Activated CD8-positive, alpha-beta T cell treated with anti-CD3 and anti-CD28 coated beads, Interleukin-2, amount 10 ng/mL, durations not matched to agents 7 days and 5 days (primary cell): ENCODE data around the gene SLC25A13. TPM values are rescaled to one million over a fixed set of nuclear protein-coding genes. Genes with fewer than 3 reads are reported as not detected.

ENCODE experiments used
- ATAC-seq: fragments of 150-1000 bp; cut with Tn5 transposase; one replicate; pipeline ENCODE4 v1.10.0; 2021; ENCODE audit warnings: moderate library complexity
- CTCF ChIA-PET: fragments of 350-600 bp; sonication (Branson Sonifier 250); formaldehyde crosslinking; loops from one replicate; lab custom pipeline; 2021; ENCODE audit warnings: antibody characterized with exemption; lab: Charles Lee
- POLR2A ChIA-PET: fragments of 350-600 bp; sonication (Branson Sonifier 250); formaldehyde crosslinking; loops from one replicate; lab custom pipeline; 2021; ENCODE audit warnings: antibody characterized with exemption; lab: Charles Lee
- DNase-seq: peaks from one replicate; pipeline ENCODE4 v3.0.0-alpha.2; 2020
- H3K27ac Mint-ChIP-seq: one replicate; pipeline ENCODE4 v1.8.0; 2021; ENCODE audit warnings: mild to moderate bottlenecking, mixed read lengths
- H3K27me3 Mint-ChIP-seq: one replicate; pipeline ENCODE4 v1.8.0; 2021; ENCODE audit warnings: low read depth, mixed read lengths
- H3K36me3 Mint-ChIP-seq: one replicate; pipeline ENCODE4 v1.8.0; 2021; ENCODE audit warnings: low read depth, mixed read lengths
- H3K4me1 Mint-ChIP-seq: one replicate; pipeline ENCODE4 v1.8.0; 2021; ENCODE audit warnings: low read depth, mixed read lengths
- H3K4me3 Mint-ChIP-seq: one replicate; pipeline ENCODE4 v1.8.0; 2021; ENCODE audit warnings: mild to moderate bottlenecking, mixed read lengths
- H3K9me3 Mint-ChIP-seq: one replicate; pipeline ENCODE4 v1.8.0; 2022; ENCODE audit warnings: mixed read lengths; ENCODE audit not compliant: insufficient read depth
- total RNA-seq, 2 experiments: library from RNA; stranded (reverse); gene quantifications; one replicate each; pipeline ENCODE4 v1.2.3, GENCODE V29; 2021

The SLC25A13 gene
- total RNA-seq, 2 experiments from 2014 or later = 8.9 to 12.0 TPM

DNA sequence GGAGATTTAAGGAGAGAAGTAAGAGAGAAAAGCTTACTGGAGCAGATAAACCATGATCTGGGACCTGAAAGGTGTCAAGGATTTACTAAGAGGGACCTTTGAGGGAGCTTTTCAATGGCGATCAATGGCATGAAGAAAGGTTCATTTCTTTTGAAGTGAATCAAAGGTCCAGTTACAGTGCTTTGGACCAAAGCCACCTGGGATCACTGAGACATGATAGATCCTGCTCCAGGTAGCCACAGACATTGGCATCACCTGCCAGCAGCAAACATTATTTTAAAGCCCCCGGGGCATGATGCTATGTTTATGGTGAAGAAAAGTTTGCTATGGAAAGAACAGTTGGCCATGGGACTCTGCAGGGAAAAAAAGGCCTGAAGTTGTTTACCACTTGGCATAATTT, 109.4 kb downstream of the SLC25A13 start:
- Mint-ChIP-seq H3K9me3 (no peaks in the 10 kb centered on the region), H3K4me1 (no peaks in the 10 kb centered on the region), H3K27ac (no peak overlapping the region), H3K36me3 (no peaks in the 10 kb centered on the region), H3K27me3 (no peaks in the 10 kb centered on the region), H3K4me3 (no peak overlapping the region)
- no peak for DNase-seq
- CTCF ChIA-PET = no interaction called here
- ATAC-seq = no peak
- POLR2A ChIA-PET = interaction anchor here (0.6 kb wide), 1 partner anchor 158 kb away, joined by 3 read pairs; no protein-coding TSS in a partner anchor

GRCh38 chr7:96211954-96212353, 109.9 kb downstream of the SLC25A13 start:
- H3K4me1 Mint-ChIP-seq = no peaks in the 10 kb centered on the region
- no peaks in the 10 kb centered on the region for H3K36me3 Mint-ChIP-seq
- H3K27ac Mint-ChIP-seq = no peak overlapping the region
- H3K9me3 Mint-ChIP-seq = no peaks in the 10 kb centered on the region
- no peak for ATAC-seq
- ChIA-PET CTCF (no interaction called here), POLR2A (interaction anchor here (0.6 kb wide), 1 partner anchor 158 kb away, joined by 3 read pairs; no protein-coding TSS in a partner anchor)
- DNase-seq = no peak
- no peak overlapping the region for H3K4me3 Mint-ChIP-seq
- no peaks in the 10 kb centered on the region for H3K27me3 Mint-ChIP-seq

- no peaks in the 10 kb centered on the region for H3K4me1 Mint-ChIP-seq
- ATAC-seq (no peak), DNase-seq (no peak)
- no peaks in the 10 kb centered on the region for H3K27me3 Mint-ChIP-seq
- H3K9me3 Mint-ChIP-seq = no peaks in the 10 kb centered on the region
- H3K4me3 Mint-ChIP-seq = no peak overlapping the region
- H3K36me3 Mint-ChIP-seq = no peaks in the 10 kb centered on the region
- ChIA-PET POLR2A (no interaction called here), CTCF (no interaction called here)
- no peak overlapping the region for H3K27ac Mint-ChIP-seq
These were observed 116.2 kb downstream of the SLC25A13 start for GRCh38 chr7:96205665-96206064.

DNA sequence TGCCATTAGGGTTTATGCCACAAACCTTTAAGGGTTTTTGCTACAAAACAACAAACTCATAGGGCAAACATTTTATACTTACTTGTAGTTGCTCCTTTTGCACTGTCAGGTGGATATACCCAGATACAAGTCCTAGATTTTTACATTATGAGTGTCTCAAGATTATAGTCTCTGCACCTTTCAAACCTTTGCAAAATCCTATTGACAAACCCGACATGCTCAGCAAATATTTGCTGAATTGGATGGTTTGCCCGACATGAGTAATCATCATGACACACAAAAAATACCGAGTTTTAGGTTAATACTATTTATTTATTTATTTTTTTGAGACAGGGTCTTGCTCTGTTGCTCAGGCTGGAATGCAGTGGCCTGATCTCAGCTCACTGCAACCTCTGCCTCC, 117.3 kb downstream of the SLC25A13 start:
- no peak overlapping the region for H3K4me3 Mint-ChIP-seq
- H3K27ac Mint-ChIP-seq = no peak overlapping the region
- no peaks in the 10 kb centered on the region for H3K36me3 Mint-ChIP-seq
- no peaks in the 10 kb centered on the region for H3K9me3 Mint-ChIP-seq
- ChIA-PET POLR2A (no interaction called here), CTCF (no interaction called here)
- no peaks in the 10 kb centered on the region for H3K27me3 Mint-ChIP-seq
- DNase-seq (no peak), ATAC-seq (no peak)
- H3K4me1 Mint-ChIP-seq = no peaks in the 10 kb centered on the region

GRCh38 chr7:96203786-96204185, 118.1 kb downstream of the SLC25A13 start:
- H3K27ac Mint-ChIP-seq = no peak overlapping the region
- ChIA-PET POLR2A (no interaction called here), CTCF (no interaction called here)
- no peaks in the 10 kb centered on the region for H3K27me3 Mint-ChIP-seq
- DNase-seq (no peak), ATAC-seq (no peak)
- H3K9me3 Mint-ChIP-seq = no peaks in the 10 kb centered on the region
- H3K4me1 Mint-ChIP-seq = no peaks in the 10 kb centered on the region
- H3K4me3 Mint-ChIP-seq = no peak overlapping the region
- no peaks in the 10 kb centered on the region for H3K36me3 Mint-ChIP-seq

DNA sequence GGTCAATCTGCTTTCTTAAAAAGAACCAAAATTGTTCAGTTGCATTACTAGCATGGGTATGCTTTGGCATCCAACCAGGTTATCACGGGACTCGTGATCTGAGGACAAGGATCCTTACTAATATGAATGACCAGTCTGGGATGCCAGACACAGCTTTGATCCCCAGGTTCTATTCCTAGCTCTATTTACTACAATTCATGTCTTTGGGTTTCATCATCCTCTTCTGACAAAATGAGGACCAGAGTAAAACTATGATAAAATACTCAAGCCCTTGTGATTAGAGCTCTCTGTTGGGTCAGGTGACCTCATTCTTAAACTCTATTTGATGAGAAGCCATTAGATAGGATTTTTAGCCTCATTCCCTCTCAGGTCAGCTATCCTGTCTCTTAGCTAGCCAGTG, 119.8 kb downstream of the SLC25A13 start:
- ATAC-seq (no peak), DNase-seq (no peak)
- Mint-ChIP-seq H3K27me3 (no peaks in the 10 kb centered on the region), H3K4me1 (no peaks in the 10 kb centered on the region), H3K27ac (no peak overlapping the region), H3K4me3 (no peak overlapping the region), H3K9me3 (no peaks in the 10 kb centered on the region), H3K36me3 (no peaks in the 10 kb centered on the region)
- ChIA-PET POLR2A (no interaction called here), CTCF (no interaction called here)

- ATAC-seq (no peak), DNase-seq (no peak)
- Mint-ChIP-seq H3K27me3 (no peaks in the 10 kb centered on the region), H3K36me3 (no peaks in the 10 kb centered on the region), H3K4me3 (no peak overlapping the region), H3K4me1 (no peaks in the 10 kb centered on the region), H3K27ac (no peak overlapping the region), H3K9me3 (no peaks in the 10 kb centered on the region)
- ChIA-PET POLR2A (no interaction called here), CTCF (no interaction called here)
These were observed 121.2 kb downstream of the SLC25A13 start for GRCh38 chr7:96200740-96201139.

- ChIA-PET POLR2A (no interaction called here), CTCF (no interaction called here)
- no peaks in the 10 kb centered on the region for H3K36me3 Mint-ChIP-seq
- no peaks in the 10 kb centered on the region for H3K27me3 Mint-ChIP-seq
- no peak overlapping the region for H3K27ac Mint-ChIP-seq
- ATAC-seq = no peak
- no peak overlapping the region for H3K4me3 Mint-ChIP-seq
- no peak for DNase-seq
- H3K9me3 Mint-ChIP-seq = no peaks in the 10 kb centered on the region
- H3K4me1 Mint-ChIP-seq = no peaks in the 10 kb centered on the region
These were observed 122.5 kb downstream of the SLC25A13 start for GRCh38 chr7:96199421-96199820.

DNA sequence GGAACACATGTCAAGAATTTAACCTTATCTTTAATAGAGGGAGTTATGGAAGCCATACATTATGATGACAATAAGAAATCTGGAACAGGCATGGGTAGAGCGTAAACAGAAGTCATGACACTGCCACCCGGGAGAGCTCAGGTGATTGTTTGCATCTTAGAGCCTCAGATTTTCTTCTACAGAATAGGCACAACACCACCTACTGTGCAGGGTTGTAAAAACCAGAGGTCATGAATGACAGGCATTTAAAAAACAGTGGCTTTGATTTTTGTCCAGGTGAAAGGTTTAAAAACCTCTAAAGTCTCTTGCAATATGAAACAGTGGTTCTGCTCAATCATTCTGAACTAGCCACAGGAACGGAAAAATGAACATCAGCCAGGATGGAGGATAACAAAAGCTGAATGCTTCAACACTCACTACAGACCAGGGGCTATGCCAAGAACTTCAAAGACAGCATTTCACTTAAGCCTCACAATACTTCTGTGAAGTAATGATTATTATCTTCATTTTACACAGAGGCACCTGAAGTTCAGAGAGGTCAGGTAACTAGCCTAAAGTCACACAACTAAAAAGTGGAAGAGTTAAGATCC, 123.8 kb downstream of the SLC25A13 start:
- no peak overlapping the region for H3K4me3 Mint-ChIP-seq
- no peak for ATAC-seq
- no peak overlapping the region for H3K27ac Mint-ChIP-seq
- H3K27me3 Mint-ChIP-seq = no peaks in the 10 kb centered on the region
- CTCF ChIA-PET = no interaction called here
- H3K4me1 Mint-ChIP-seq = no peaks in the 10 kb centered on the region
- H3K36me3 Mint-ChIP-seq = no peaks in the 10 kb centered on the region
- DNase-seq = no peak
- H3K9me3 Mint-ChIP-seq = no peaks in the 10 kb centered on the region
- POLR2A ChIA-PET = no interaction called here

DNA sequence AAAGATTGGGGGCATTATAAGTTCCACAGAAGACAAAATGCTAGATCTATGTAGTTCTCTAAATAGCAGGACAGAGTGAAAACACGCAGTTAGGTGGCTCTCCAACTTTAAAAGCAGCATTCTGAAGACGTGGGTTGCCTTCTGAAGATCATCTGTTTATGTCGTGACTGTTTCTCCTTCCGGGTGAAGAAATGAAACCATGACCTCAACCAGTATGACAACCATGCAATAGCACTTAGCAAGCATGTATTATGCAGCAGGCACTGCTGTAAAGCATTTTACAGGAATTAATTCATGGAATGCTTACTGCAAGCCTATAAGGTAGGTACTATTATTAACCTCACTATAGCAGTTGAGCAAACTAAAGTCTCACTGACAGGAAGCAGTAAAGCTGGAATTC, 125.2 kb downstream of the SLC25A13 start:
- Mint-ChIP-seq H3K27ac (no peak overlapping the region), H3K4me3 (no peak overlapping the region), H3K9me3 (no peaks in the 10 kb centered on the region), H3K36me3 (peaks cover 5% of the 10 kb centered on the region), H3K27me3 (no peaks in the 10 kb centered on the region), H3K4me1 (no peaks in the 10 kb centered on the region)
- ChIA-PET POLR2A (no interaction called here), CTCF (interaction anchor here (1.4 kb wide), 1 partner anchor 18 kb away, joined by 3 read pairs; no protein-coding TSS in a partner anchor)
- no peak for DNase-seq
- ATAC-seq = no peak

DNA sequence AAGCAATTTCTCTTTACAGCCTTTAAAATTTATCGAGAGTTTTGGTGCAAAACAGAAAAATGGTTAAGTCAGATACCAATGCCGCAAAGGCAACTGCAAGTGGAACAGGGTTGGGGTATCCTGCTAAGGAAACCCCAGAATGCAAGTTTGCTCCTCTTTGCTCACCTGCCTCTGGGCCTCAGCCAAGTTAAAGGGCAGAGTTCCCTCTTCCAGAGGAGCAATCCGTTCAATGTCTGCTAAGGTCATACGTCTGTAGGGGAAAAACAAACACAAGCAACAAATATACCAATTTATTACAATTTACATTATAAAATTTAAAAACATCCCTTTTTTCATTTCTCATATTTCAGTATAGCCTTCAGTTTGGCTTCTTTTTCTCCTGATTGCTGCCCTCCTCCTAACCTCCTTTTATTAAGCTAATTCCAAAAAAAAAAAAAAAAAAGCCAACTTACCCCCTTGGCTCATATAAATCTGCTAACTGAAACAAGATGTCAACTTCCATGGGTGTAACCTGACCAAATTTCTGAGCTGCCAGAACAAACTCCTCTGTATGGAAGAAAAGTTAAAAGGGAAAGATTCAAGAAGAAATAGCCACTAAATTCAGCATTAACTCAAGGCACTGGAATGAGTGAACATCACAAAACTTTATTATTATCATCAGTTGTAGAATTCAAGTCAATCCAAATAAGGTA, 132.6 kb downstream of the SLC25A13 start:
- Mint-ChIP-seq H3K4me3 (no peak overlapping the region), H3K27ac (no peak overlapping the region), H3K36me3 (peaks cover 19% of the 10 kb centered on the region), H3K9me3 (no peaks in the 10 kb centered on the region), H3K4me1 (no peaks in the 10 kb centered on the region), H3K27me3 (no peaks in the 10 kb centered on the region)
- POLR2A ChIA-PET = no interaction called here
- ATAC-seq = no peak
- CTCF ChIA-PET = no interaction called here
- DNase-seq = no peak

GRCh38 chr7:96188591-96188991, 133.3 kb downstream of the SLC25A13 start:
- no peak overlapping the region for H3K4me3 Mint-ChIP-seq
- ChIA-PET CTCF (no interaction called here), POLR2A (no interaction called here)
- H3K36me3 Mint-ChIP-seq = peaks cover 20% of the 10 kb centered on the region
- no peak overlapping the region for H3K27ac Mint-ChIP-seq
- H3K27me3 Mint-ChIP-seq = no peaks in the 10 kb centered on the region
- no peaks in the 10 kb centered on the region for H3K9me3 Mint-ChIP-seq
- no peaks in the 10 kb centered on the region for H3K4me1 Mint-ChIP-seq
- DNase-seq (no peak), ATAC-seq (no peak)
